Measurements from ENCODE around the gene ISOC1.

DNA sequence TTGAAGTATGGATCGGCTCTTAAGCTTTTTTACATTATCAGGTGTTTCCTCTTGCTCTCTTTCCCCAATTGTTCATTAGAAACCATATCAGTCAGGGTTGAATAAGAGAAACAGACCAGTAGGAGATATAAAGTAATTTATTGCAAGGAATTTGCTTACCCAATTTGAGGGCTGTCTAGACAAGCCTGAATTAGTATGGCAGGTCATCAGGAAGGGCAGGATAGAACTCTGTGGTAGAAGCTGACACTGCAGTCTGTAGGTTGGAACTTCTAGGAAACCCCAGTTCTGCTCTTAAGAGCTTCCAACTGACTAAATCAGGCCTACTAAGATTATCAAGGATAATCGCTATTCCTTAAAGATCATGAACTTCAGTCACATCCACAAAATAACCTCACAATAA lies 24.3 kb downstream of the ISOC1 start:
- no peak for TF ChIP-seq EZH2 (IDR thresholded peaks at IDR 0.05)
- TF ChIP-seq POLR2AphosphoS5 (IDR thresholded peaks at IDR 0.05; ENCODE audit: borderline replicate concordance, low read depth, low read length): no peak

All from SK-N-MC (cell line).